GM18499 (cell line): ENCODE measurements around the gene AMDHD1.

ENCODE experiments used
- ATAC-seq: cut with Tn5 transposase; IDR thresholded peaks from one replicate; pipeline ENCODE4 v1.9.1; 2021; ENCODE audit warnings: moderate number of reproducible peaks; ENCODE audit not compliant: insufficient read depth, unreplicated experiment

The AMDHD1 gene, protein sequence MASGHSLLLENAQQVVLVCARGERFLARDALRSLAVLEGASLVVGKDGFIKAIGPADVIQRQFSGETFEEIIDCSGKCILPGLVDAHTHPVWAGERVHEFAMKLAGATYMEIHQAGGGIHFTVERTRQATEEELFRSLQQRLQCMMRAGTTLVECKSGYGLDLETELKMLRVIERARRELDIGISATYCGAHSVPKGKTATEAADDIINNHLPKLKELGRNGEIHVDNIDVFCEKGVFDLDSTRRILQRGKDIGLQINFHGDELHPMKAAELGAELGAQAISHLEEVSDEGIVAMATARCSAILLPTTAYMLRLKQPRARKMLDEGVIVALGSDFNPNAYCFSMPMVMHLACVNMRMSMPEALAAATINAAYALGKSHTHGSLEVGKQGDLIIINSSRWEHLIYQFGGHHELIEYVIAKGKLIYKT

GRCh38 chr12:95943330-95943842 is at the start of gene AMDHD1:
Gene AMDHD1 (plus strand): TSS chr12:95943331. CDS start chr12:95943399, 68 bp downstream.
- peak; percentile 10 for ATAC-seq

DNA sequence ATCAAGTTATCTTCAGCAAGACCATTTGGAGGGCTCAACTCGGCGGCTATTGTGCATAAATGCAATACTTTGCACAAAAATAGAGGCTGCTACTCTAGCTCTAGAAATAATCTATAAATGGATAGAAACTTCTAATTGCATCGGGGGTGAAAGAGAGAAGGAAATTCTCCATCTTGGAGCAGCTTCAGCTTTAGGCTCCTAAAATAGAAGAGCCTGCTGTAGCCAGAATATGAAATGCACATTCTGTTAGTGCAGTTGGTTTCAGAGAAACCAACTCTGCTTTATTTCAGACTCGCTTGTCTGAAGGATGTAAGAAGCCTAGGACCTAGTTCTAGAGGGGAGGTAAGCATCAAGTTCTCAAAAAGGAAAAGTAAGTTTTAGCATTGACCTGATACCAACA is 46.3 kb upstream of the AMDHD1 start:
- ATAC-seq = no peak

- ATAC-seq = no peak
These were observed 45.0 kb upstream of the AMDHD1 start for GRCh38 chr12:95898081-95898480.

DNA sequence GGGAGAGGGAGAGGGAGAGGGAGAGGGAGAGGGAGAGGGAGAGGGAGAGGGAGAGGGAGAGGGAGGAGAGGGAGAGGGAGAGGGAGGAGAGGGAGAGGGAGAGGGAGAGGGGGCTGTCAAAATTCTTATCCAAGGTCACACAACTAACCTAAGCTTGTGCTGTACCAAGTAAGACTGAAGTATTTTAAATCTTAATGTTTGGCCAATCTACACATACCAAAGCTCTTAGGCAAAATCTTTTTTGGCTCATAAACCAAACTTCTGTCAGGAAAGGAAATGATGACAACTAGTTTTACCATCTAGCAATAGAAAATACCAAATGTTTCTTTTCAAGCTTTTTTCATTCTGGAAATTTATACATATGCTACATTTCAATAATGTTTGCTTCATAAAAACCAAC is 34.6 kb upstream of the AMDHD1 start:
- no peak for ATAC-seq

GRCh38 chr12:95909871-95910270 is 33.3 kb upstream of the AMDHD1 start:
- ATAC-seq = no peak

GRCh38 chr12:95918194-95918993 is 24.7 kb upstream of the AMDHD1 start:
- ATAC-seq = peak; percentile 84

DNA sequence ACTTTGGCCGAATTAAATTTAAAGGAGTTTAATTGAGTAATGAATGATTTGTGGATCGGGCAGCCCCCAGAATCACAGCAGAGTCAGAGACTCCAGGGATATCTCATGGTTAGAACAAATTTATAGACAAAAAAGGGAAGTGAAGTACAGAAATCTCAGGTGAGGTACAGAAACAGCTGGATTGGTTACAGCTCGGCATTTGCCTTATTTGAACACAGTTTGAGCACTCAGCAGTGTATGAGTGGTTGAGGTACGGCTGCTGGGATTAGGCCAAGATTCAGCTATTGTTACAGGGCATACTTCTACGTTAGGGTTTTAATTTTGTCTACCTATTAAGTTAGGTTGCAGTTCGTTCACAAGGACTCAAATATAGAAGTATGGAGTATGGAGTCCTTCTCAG is 24.0 kb upstream of the AMDHD1 start:
- ATAC-seq = no peak

DNA sequence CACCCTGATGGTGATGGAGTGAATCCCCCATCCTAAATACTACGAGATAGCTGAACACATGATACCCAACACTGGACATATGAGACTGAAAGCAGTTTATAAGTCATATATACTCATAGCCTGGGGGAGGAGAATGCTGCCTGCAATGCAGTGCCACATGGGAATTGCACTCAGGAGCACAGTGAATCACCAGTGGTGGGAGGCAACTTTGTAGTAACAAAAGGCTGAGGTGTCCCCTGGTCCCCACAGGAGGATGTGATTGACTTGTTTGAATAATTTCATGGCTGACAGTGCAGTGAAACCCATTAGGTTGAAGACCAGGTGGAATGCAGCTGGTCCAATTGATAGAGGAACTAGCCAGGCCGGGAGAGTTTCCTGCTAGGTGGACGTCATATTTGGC is 20.9 kb upstream of the AMDHD1 start:
- no peak for ATAC-seq

DNA sequence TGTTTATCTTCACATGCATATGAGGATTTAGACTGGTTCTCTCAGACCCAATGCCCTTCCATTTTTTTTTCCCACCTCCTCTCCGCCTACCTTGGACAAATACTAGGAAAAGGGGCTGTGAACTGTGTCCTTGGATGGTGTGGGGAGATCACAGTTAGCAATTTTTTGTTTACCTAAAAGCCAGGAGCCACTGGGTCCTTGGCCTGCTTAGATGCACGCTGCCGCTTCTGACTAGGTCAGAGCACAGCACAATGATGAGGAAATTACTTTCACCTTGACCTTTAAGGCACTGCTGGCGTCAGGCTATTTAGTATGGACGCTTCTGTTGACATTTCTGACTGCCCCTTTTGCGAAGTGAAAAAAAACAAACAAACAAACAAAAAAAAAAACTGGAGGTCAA is 2.6 kb upstream of the AMDHD1 start:
- ATAC-seq = no peak

DNA sequence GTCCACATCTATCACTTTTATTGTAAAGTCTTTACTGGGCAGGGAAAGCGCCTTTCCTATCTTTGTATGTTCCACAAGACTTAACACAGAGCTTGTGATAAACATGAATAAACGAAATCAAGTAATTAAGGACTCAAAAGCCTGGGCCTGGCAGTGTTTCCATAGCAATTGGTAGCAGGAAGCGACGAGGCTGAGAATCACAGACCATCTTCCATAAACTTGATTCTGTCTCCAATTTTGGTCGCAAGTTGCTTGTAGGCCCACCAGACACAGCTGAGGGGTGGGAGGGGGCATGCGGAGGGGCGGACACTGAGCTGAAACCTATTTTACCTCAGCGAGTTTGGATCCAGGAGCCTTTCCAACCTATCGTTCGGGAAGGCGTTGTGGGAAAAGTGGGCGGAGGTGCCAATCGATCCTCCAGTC is 1.0 kb upstream of the AMDHD1 start:
- no peak for ATAC-seq

GRCh38 chr12:95942524-95943329 is 404 bp upstream of the AMDHD1 start, which contains the start of gene CCDC38:
Gene CCDC38 (minus strand): TSS chr12:95942614. CDS start chr12:95936509, 6,105 bp downstream.
- peak; percentile 94 for ATAC-seq

DNA sequence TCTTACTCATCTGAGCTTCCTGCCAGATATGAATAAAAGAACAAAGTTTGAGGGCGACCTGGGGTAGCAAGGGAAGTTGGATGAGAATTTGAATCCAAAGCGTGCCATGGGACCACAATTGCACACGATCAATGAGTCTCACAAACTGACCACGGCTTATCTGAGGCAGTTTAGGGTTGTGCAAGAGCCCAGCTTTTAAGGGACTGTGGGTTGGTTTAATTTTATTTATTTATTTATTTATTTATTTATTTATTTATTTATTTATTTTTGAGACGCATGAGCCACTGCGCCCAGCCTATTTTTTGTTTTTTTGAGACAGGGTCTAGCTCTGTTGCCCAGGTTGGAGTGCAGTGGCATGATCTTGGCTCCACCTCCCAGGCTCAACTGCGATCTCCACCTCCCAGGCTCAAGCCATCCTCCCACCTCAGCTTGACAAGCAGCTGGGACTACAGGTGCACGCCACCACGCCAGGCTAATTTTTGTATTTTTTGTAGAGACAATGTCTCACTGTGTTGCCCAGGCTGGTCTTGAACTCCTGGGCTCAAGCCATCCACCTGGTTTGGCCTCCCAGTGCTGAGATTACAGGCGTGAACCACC is 1.1 kb downstream of the AMDHD1 start:
- ATAC-seq = no peak

DNA sequence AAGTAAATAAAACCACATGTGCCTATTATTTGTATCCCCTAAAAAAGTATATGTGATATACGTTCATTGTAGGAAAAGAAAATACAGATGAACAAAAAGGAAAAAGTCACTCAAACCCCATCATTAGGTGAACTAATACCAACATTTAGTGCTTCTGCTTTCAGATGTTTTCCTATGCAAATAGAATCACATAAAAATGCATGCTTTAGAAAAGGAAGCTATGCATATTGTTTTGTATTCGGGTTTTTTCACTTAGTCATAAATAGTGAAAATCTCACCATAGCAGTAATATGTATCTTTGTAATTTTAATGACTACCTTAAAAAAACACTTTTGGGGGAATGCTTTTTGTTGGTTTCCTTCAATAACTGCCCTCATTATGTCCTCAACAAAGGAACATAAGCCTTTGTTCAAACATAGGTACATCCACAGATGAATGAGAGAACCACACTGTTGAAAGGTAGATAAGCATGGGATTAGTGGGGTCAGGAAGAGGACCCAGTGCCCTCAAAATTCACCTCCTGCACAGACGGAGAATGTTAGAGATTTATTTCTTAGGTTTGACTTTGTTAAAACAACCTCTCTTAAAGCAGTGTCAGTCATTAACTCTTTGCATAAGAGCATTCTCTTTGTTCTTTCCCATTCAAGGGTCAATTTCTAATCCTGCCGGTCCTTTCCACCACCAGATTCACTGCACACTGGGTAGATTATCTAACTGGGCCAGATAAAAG is 6.5 kb downstream of the AMDHD1 start:
- ATAC-seq = no peak

GRCh38 chr12:95951515-95951914 is 8.4 kb downstream of the AMDHD1 start:
- no peak for ATAC-seq

GRCh38 chr12:95953000-95953399 is 9.9 kb downstream of the AMDHD1 start:
- ATAC-seq = no peak

DNA sequence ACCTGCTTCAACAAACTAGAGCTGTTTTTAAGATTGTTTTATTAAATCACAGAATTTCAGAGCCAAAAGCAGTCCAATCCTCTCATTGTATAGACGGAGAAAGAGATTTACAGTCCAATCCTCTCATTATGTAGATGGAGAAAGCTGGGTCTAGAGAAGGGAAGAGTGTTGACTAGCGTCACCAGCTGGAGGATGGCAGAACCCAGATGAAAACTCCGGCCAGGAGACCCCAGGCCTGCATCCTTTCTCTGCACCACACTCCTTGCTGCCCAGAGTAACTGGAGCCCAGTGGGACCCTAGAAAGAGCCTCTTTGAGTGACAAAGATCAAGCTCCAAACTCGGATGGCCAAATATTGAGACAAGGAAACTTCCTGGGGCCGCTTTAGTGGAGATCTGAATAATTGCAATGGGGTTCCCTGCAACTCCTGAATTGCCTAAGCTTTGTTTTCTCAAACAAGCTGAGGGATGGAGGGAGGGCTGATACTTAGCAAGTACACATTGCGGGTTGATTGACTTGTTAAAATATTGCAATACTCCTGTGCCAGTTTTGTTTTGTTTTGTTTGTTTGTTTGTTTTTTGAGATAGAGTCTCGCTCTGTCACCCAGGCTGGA is 12.5 kb downstream of the AMDHD1 start:
- ATAC-seq = no peak

- no peak for ATAC-seq
These were observed 13.5 kb downstream of the AMDHD1 start for GRCh38 chr12:95956557-95957145.

GRCh38 chr12:95959107-95959506 is 16.0 kb downstream of the AMDHD1 start:
- no peak for ATAC-seq
